H1 (cell line): ENCODE data around the gene CKS1B.

Experiments used
- CREB1 ChIP-seq: IDR thresholded peaks from 2 replicates; pipeline ENCODE4 v1.6.1; 2012; ENCODE audit warnings: inconsistent platforms
- CTCF ChIP-seq, 3 experiments: IDR thresholded peaks; 1 replicate in 2 of 3; 2 replicates in 1 of 3; pipeline versions ENCODE4 v1.5.1 to v1.6.1; 2011; ENCODE audit warnings: low read length in 3 of 3, mild to moderate bottlenecking in 3 of 3, inconsistent platforms in 2 of 3, low read depth in 1 of 3, moderate library complexity in 1 of 3; ENCODE audit not compliant: insufficient read depth in 1 of 3; ENCODE audit errors: control extremely low read depth in 1 of 3
- EP300 ChIP-seq, 2 experiments: IDR thresholded peaks; 1 replicate in 1 of 2; 2 replicates in 1 of 2; pipeline ENCODE4 v1.6.1; 2011 to 2012; ENCODE audit warnings: low read depth in 2 of 2, low read length in 2 of 2, mild to moderate bottlenecking in 2 of 2, borderline replicate concordance in 1 of 2, inconsistent platforms in 1 of 2, moderate library complexity in 1 of 2
- FOSL1 ChIP-seq: IDR thresholded peaks from 2 replicates; pipeline ENCODE4 v1.6.1; 2011; ENCODE audit warnings: mild to moderate bottlenecking, low read depth, low read length, moderate library complexity; ENCODE audit not compliant: insufficient read depth
- MAX ChIP-seq: IDR thresholded peaks from 2 replicates; pipeline ENCODE4 v1.6.1; 2012; ENCODE audit warnings: inconsistent platforms
- POLR2A ChIP-seq, 2 experiments: IDR thresholded peaks; 1 replicate in 1 of 2; 2 replicates in 1 of 2; pipeline ENCODE4 v1.6.1; 2011; ENCODE audit warnings: low read depth in 2 of 2, low read length in 2 of 2, mild to moderate bottlenecking in 2 of 2; ENCODE audit errors: control extremely low read depth in 1 of 2
- POLR2AphosphoS5 ChIP-seq: IDR thresholded peaks from 2 replicates; pipeline ENCODE4 v1.6.1; 2011; ENCODE audit warnings: low read depth, low read length
- RAD21 ChIP-seq, 2 experiments: IDR thresholded peaks in 1 of 2; conservative IDR thresholded peaks in 1 of 2; 2 replicates each; pipeline ENCODE4 v1.6.1; 2011; ENCODE audit warnings: low read depth in 2 of 2, low read length in 2 of 2, improper control_type of control experiment in 1 of 2, inconsistent platforms in 1 of 2, mild to moderate bottlenecking in 1 of 2, moderate library complexity in 1 of 2
- RFX5 ChIP-seq: IDR thresholded peaks from 2 replicates; pipeline ENCODE4 v1.6.1; 2011; ENCODE audit warnings: low read depth, low read length, improper control_type of control experiment, borderline replicate concordance
- SIRT6 ChIP-seq: IDR thresholded peaks from one replicate; pipeline ENCODE4 v1.7.1; 2012; ENCODE audit warnings: low read length, inconsistent platforms
- SUZ12 ChIP-seq: fragments of 200-600 bp; sonication (generic); IDR thresholded peaks from 2 replicates; pipeline ENCODE4 v1.6.1; 2012; ENCODE audit warnings: mild to moderate bottlenecking, inconsistent platforms, low read length, moderate library complexity, mixed read lengths

GRCh38 chr1:155000411-155000725 lies 25.9 kb downstream of the CKS1B start:
- TF ChIP-seq EP300 (IDR thresholded peaks at IDR 0.05; ENCODE audit: borderline replicate concordance in 1 of 2, low read depth in 2 of 2, low read length in 2 of 2) (no peak), CTCF (IDR thresholded peaks at IDR 0.05; ENCODE audit: control extremely low read depth in 1 of 3, insufficient read depth in 1 of 3, low read depth in 1 of 3, low read length in 3 of 3) (no peak), POLR2AphosphoS5 (no peak), RAD21 (IDR thresholded peaks at IDR 0.05 in 1 of 2, conservative IDR thresholded peaks at IDR 0.05 in 1 of 2; ENCODE audit: low read depth in 2 of 2, low read length in 2 of 2) (no peak), SUZ12 (no peak), POLR2A (IDR thresholded peaks at IDR 0.05; ENCODE audit: control extremely low read depth in 1 of 2, low read depth in 2 of 2, low read length in 2 of 2) (no peak), MAX (no peak), SIRT6 (no peak), RFX5 (no peak), CREB1 (no peak), FOSL1 (no peak)
